Keratinocyte (primary cell): ENCODE data around the gene FAM163A. TPM values are rescaled to one million over a fixed set of nuclear protein-coding genes. Genes with fewer than 3 reads are reported as not detected.
A peak's percentile ranks its signal among the peaks of the same experiment; 100 is the strongest.

Experiments used
- DNase-seq: peaks from one replicate; pipeline ENCODE4 v3.0.0-alpha.2; 2011; ENCODE audit warnings: low read depth, missing footprints, low spot score
- FAIRE-seq: peaks from 2 replicates; lab custom pipeline; 2011; peaks lifted over from hg19 to GRCh38; lab: Jason Lieb, UNC
- H2AFZ ChIP-seq: 2 replicates; pipeline ENCODE4 v1.6.0; 2012; ENCODE audit warnings: low read length, control low read depth, inconsistent platforms; ENCODE audit not compliant: control insufficient read depth
- H3K27ac ChIP-seq: 2 replicates; pipeline ENCODE4 v1.5.1; 2011; ENCODE audit warnings: low read length; ENCODE audit not compliant: control insufficient read depth, insufficient read depth
- H3K27me3 ChIP-seq: 3 replicates; pipeline ENCODE4 v1.6.0; 2011; ENCODE audit warnings: low read length; ENCODE audit not compliant: control insufficient read depth, insufficient read depth; ENCODE audit errors: extremely low read depth
- H3K36me3 ChIP-seq, 2 experiments: 2 replicates in 1 of 2; 3 replicates in 1 of 2; pipeline ENCODE4 v1.5.1; 2011; ENCODE audit warnings: low read length in 2 of 2, mild to moderate bottlenecking in 1 of 2; ENCODE audit not compliant: control insufficient read depth in 2 of 2, insufficient read depth in 2 of 2; ENCODE audit errors: extremely low read depth in 1 of 2
- H3K4me1 ChIP-seq: 3 replicates; pipeline ENCODE4 v1.5.1; 2011; ENCODE audit warnings: low read length; ENCODE audit not compliant: control insufficient read depth, insufficient read depth; ENCODE audit errors: extremely low read depth
- H3K4me2 ChIP-seq: 3 replicates; pipeline ENCODE4 v1.6.0; 2011; ENCODE audit warnings: low read depth, low read length; ENCODE audit not compliant: control insufficient read depth, insufficient read depth; ENCODE audit errors: extremely low read depth
- H3K4me3 ChIP-seq, 3 experiments: fragments of 200-600 bp in 1 of 3; sonication (generic) in 1 of 3; 2 replicates in 2 of 3; 3 replicates in 1 of 3; pipeline ENCODE4 v1.5.1; 2011 to 2016; ENCODE audit warnings: low read length in 3 of 3, mild to moderate bottlenecking in 3 of 3, control low read depth in 2 of 3, inconsistent platforms in 1 of 3, low read depth in 1 of 3, mixed read lengths in 1 of 3, mixed run types in 1 of 3, moderate library complexity in 1 of 3; ENCODE audit not compliant: control insufficient read depth in 2 of 3, insufficient read depth in 2 of 3; ENCODE audit errors: extremely low read depth in 1 of 3
- H3K79me2 ChIP-seq: 2 replicates; pipeline ENCODE4 v1.6.0; 2012; ENCODE audit warnings: low read length; ENCODE audit not compliant: control insufficient read depth, insufficient read depth
- H3K9ac ChIP-seq: 3 replicates; pipeline ENCODE4 v1.6.0; 2011; ENCODE audit warnings: low read length; ENCODE audit not compliant: control insufficient read depth, insufficient read depth; ENCODE audit errors: extremely low read depth
- H3K9me1 ChIP-seq: 3 replicates; pipeline ENCODE4 v1.6.0; 2011; ENCODE audit warnings: low read length; ENCODE audit not compliant: control insufficient read depth, insufficient read depth; ENCODE audit errors: extremely low read depth
- H3K9me3 ChIP-seq: 2 replicates; pipeline ENCODE4 v1.5.1; 2012; ENCODE audit warnings: low read depth, low read length; ENCODE audit not compliant: control insufficient read depth
- H4K20me1 ChIP-seq: 3 replicates; pipeline ENCODE4 v1.6.0; 2011; ENCODE audit warnings: low read length; ENCODE audit not compliant: control insufficient read depth, insufficient read depth; ENCODE audit errors: extremely low read depth
- CTCF ChIP-seq, 3 experiments: IDR thresholded peaks in 1 of 3; conservative IDR thresholded peaks in 1 of 3; optimal IDR thresholded peaks in 1 of 3; 2 replicates in 2 of 3; 3 replicates in 1 of 3; pipeline versions ENCODE3 to v1.5.1; 2011; ENCODE audit warnings: low read length in 3 of 3, mild to moderate bottlenecking in 3 of 3, moderate library complexity in 2 of 3, control low read depth in 1 of 3, inconsistent platforms in 1 of 3; ENCODE audit not compliant: insufficient read depth in 2 of 3; ENCODE audit errors: extremely low read depth in 1 of 3
- EZH2 ChIP-seq: IDR thresholded peaks from one replicate; pipeline ENCODE4 v1.6.1; 2012; ENCODE audit warnings: inconsistent platforms, mild to moderate bottlenecking, low read length, moderate library complexity
- dilution Hi-C: fragments of 300-500 bp; cut with MboI; formaldehyde crosslinking; loops from one replicate; pipeline ENCODE4 v1.7.0; 2020; ENCODE audit warnings: low sequenced_read_pairs; ENCODE audit not compliant: extremely low pct_ligation_motif_present
- polyA plus RNA-seq, 5 experiments: library from polyadenylated mRNA; depleted of rRNA in 3 of 5; stranded (reverse) in 3 of 5; stranded (forward) in 1 of 5; unstranded in 1 of 5; fragments of >200 nt; gene quantifications; 1 replicate in 1 of 5; 2 replicates in 3 of 5; 3 replicates in 1 of 5; pipeline versions ENCODE4 v1.2.1 to v1.2.3, GENCODE V29; 2011 to 2012; ENCODE audit warnings: missing spikeins in 2 of 5, low read depth in 1 of 5, low replicate concordance in 1 of 5

FAM163A gene
- polyA plus RNA-seq, 1 donor (not counting 4 experiments of a cell fraction or from before 2014, with no cell fraction given): not detected

GRCh38 chr1:179767996-179768395, 24.9 kb downstream of the FAM163A start:
- Histone ChIP-seq H3K9ac (no peak overlapping the region), H3K9me3 (no peaks in the 10 kb centered on the region), H3K4me2 (no peak overlapping the region), H3K27ac (no peak overlapping the region), H4K20me1 (no peaks in the 10 kb centered on the region), H3K4me3 (no peak overlapping the region), H3K9me1 (no peaks in the 10 kb centered on the region), H2AFZ (no peak overlapping the region), H3K27me3 (no peaks in the 10 kb centered on the region), H3K36me3 (no peaks in the 10 kb centered on the region), H3K4me1 (no peaks in the 10 kb centered on the region), H3K79me2 (no peaks in the 10 kb centered on the region)
- TF ChIP-seq CTCF (optimal IDR thresholded peaks at IDR 0.05 in 1 of 3, IDR thresholded peaks at IDR 0.05 in 1 of 3, conservative IDR thresholded peaks at IDR 0.05 in 1 of 3; ENCODE audit: extremely low read depth in 1 of 3, insufficient read depth in 2 of 3, low read length in 3 of 3) (no peak), EZH2 (no peak)
- DNase-seq (no peak), FAIRE-seq (no peak)
- dilution Hi-C loops: no loop called here

- no peaks in the 10 kb centered on the region for H3K79me2 ChIP-seq
- no peaks in the 10 kb centered on the region for H4K20me1 ChIP-seq
- H3K36me3 ChIP-seq: no peaks in the 10 kb centered on the region
- no peaks in the 10 kb centered on the region for H3K4me1 ChIP-seq
- H2AFZ ChIP-seq: no peak overlapping the region
- FAIRE-seq (no peak), DNase-seq (no peak)
- no peak overlapping the region for H3K27ac ChIP-seq
- no peaks in the 10 kb centered on the region for H3K9me3 ChIP-seq
- H3K4me3 ChIP-seq: no peak overlapping the region
- no peak overlapping the region for H3K4me2 ChIP-seq
- dilution Hi-C loops: no loop called here
- TF ChIP-seq CTCF (optimal IDR thresholded peaks at IDR 0.05 in 1 of 3, IDR thresholded peaks at IDR 0.05 in 1 of 3, conservative IDR thresholded peaks at IDR 0.05 in 1 of 3; ENCODE audit: extremely low read depth in 1 of 3, insufficient read depth in 2 of 3, low read length in 3 of 3) (peak in 2 of 3 experiments; percentile 2 to 7), EZH2 (no peak)
- H3K9ac ChIP-seq: no peak overlapping the region
- no peaks in the 10 kb centered on the region for H3K27me3 ChIP-seq
- H3K9me1 ChIP-seq: no peaks in the 10 kb centered on the region
These were observed 27.9 kb downstream of the FAM163A start for GRCh38 chr1:179770887-179771502.
